NK-92 (cell line): ENCODE data around the gene RAB11FIP5.

Experiments
- DNase-seq: peaks from one replicate; lab custom pipeline; 2025; ENCODE audit not compliant: unreplicated experiment; lab: John Stamatoyannopoulos, UW

Gene RAB11FIP5

GRCh38 chr2:73035899-73036711, 76.6 kb downstream of the RAB11FIP5 start:
- no peak for DNase-seq

DNA sequence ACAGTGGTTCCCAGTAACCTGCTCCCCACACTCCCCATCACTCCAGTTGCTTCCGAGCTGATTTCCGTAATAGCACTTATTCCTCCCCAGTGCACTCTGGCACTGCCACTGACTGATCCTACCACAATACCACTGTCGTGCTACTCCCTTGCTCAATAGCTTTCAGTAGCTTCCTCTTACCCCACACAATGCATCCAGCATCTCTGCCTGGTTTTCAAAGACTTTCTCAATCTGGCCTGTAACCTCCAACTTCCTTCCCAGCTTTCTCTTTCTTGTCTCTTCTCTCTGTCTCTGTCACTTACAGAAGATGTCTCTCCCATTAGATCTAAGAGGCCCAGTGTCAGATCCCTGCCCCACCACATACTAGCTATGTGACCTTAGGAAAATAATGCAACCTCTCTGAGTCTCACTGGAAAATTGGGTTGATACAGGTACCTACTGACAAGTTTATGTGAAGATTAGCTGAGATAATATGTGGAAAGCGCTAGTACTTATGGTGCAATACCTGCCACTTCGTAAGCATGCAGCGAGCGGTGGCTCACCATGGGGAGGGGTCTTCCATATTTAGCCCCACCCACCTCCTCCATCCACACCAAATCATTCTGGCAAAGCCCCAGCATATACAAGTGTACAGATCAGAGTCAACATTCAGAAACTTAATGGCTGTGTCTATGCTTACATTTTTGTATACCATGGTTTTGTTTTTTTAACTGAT, 77.9 kb downstream of the RAB11FIP5 start:
- DNase-seq, result no peak

- no peak for DNase-seq
Measured at GRCh38 chr2:73033766-73034381, 78.9 kb downstream of the RAB11FIP5 start.

GRCh38 chr2:73033142-73033765, 79.5 kb downstream of the RAB11FIP5 start:
- no peak for DNase-seq

DNA sequence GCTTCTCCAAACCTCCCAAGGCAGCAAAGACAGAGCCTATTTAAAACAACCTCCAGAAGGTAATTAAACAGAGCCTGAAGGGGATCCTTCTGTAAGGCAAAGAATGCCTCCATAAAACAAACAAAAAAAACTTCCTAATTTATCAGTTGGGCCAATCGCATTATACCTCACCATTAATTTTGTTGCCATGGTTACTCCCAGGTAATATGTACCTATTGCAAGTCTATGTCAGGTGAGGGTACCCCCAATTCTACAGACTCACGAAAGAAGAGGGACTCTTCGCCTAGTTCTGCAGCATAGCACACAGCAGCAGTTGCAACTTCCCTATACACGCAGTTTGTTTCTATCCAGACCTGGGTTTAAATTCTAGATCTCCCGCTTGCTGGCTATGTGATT, 80.0 kb downstream of the RAB11FIP5 start:
- no peak for DNase-seq

DNA sequence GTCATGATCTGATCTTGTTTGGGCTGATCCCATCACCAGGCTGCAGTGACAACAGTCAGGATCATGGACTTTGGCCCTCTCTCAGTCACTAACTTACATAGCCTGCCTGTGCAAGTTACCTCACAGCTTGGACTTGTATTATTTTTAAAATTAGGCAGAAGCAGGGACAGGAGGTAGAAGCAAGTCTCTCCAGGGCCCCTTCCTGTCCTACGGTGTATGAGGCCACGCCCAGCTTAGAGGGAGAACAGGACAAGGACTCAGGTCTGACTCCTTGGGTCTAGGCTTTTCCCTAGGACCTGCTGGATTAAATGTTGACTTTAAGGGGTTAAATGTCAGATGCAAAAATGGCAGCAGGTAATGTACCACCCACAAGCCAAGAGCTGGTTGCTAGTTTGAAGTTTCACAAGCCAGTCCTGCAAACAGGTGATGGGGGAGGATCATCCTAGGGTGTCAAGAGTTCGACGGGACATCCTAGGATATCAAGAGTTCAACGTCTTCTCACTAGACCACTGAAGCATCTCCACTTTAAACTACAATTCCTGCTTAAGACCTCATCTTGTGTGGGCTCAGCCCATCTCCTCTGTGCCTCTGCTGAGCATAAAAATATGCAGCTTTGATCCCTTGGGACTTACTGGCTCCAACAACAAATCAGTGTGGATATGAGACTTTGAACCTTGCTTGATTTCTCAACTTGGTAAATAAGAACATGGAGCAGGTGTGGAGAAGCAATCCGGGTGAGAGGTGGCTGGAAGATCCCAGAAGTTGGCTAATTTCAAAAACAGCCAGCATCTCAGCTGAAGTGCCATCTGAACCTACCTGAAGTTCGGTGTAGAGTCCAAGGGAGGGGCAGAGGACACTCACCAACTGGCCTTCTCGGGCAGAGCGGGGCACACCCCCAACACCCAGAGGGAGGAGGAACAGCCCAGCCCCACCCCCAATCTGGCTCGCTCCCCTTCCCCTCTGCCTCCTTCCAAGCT, 80.7 kb downstream of the RAB11FIP5 start:
- no peak for DNase-seq

DNA sequence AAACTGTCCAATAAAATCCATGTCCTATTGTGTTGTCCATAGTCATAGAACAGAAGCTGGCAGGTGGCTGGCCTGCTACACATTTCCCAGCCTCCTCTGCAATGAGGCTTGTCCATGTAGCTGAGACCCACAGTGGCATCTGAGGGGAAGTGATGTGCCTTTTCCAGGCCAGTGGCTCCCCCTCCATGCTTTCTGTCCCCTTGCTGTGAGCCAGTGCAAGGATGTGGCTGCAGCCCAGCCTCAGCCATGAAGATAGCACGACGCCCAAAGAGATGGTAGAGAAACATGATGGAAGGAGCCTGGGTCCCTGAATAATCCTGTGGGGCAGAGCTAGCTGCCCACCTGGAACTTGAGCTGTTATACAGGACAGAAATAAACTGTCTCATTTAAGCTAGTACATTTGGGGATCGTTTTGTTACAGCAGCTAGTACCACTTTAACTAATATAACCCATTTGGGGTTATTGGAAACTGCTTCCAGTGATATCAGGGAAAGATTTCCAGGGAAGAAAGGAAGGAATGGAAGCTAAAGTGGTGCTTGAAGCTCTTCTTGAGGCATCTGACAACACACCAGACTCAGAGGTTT, 81.6 kb downstream of the RAB11FIP5 start:
- DNase-seq, result no peak

DNA sequence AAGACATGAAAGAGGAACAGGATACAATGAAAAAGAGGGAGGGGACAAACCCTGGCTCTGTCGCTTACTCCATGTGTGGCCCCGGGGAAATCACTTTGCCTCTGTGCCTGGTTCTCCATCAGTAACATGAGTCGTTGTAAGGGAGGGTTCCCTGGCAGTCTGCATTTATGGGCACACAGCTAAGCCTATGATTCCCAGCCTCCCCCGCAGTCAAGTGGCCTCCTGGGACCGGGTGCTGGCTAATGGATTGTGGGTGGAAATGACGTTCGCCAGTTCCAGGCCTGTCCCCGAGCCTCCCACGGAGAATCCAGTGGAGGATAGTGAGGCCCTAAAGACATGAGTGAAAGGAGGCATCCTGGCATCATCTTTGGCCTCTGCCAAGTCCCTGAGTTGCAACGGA, 83.9 kb downstream of the RAB11FIP5 start:
- DNase-seq, result no peak

DNA sequence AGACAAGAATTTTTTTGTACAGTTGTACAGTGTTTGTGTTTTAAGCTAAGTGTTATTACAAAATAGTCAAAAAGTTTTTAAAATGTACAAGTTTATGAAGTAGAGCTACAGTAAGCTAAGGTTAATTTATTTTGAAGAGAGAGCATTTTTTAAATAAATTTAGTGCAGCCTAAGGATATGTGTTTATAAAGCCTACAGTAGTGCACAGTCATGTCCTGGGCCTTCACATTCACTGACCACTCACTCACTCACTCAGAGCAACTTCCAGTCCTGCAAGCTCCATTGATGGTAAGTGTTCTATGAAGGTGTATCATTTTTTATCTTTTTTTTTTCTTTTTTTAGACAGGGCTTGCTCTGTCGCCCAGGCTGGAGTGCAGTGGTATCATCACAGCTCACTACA, 85.4 kb downstream of the RAB11FIP5 start:
- no peak for DNase-seq

DNA sequence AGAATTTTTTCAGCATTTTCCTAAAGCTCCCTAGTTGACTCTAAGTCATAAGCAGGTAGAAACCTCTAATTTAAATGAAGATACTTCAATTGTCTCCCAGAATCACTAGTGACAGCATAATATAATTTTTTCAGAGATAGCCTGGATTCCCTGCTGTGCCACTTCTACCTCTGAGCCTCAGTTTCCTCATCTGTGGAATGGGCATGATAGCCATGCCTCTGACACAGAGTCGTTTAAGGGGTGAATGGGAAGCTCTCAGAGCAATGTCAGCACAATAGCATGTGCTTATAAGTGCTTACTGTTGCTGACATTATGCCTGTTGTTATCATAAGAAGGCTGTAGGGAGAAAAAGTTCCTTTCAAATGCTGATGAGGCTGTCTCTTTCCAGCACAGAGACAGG, 89.3 kb downstream of the RAB11FIP5 start:
- DNase-seq, result no peak
